ENCODE measurements around the gene IQCH.
"Not testable (repeated sequence)": the region's sequence is repeated elsewhere in the genome, so short reads cannot be mapped to it uniquely, and the experiment has no call there.

Gene IQCH

GRCh38 chr15:67227431-67227830, 27.2 kb upstream of the IQCH start:
- Histone ChIP-seq H3K27me3 (ENCODE audit: control insufficient read depth, insufficient read depth, low read length) (no peaks in the 10 kb centered on the region), H3K9ac (ENCODE audit: low read depth, low read length) (no peak overlapping the region), H3K4me3 (ENCODE audit: low read depth, low read length) (no peak overlapping the region), H3K4me1 (ENCODE audit: control insufficient read depth, insufficient read depth, low read length) (no peaks in the 10 kb centered on the region), H3K36me3 (ENCODE audit: control insufficient read depth, insufficient read depth, low read length) (no peaks in the 10 kb centered on the region), H3K9me3 (ENCODE audit: control insufficient read depth, insufficient read depth, low read length) (no peaks in the 10 kb centered on the region)

GRCh38 chr15:67227846-67228245, 26.7 kb upstream of the IQCH start:
- Histone ChIP-seq H3K9me3 (ENCODE audit: control insufficient read depth, insufficient read depth, low read length) (no peaks in the 10 kb centered on the region), H3K9ac (ENCODE audit: low read depth, low read length) (no peak overlapping the region), H3K27me3 (ENCODE audit: control insufficient read depth, insufficient read depth, low read length) (no peaks in the 10 kb centered on the region), H3K36me3 (ENCODE audit: control insufficient read depth, insufficient read depth, low read length) (no peaks in the 10 kb centered on the region), H3K4me3 (ENCODE audit: low read depth, low read length) (no peak overlapping the region), H3K4me1 (ENCODE audit: control insufficient read depth, insufficient read depth, low read length) (no peaks in the 10 kb centered on the region)

- Histone ChIP-seq H3K27me3 (ENCODE audit: control insufficient read depth, insufficient read depth, low read length) (no peaks in the 10 kb centered on the region), H3K9ac (ENCODE audit: low read depth, low read length) (no peak overlapping the region), H3K36me3 (ENCODE audit: control insufficient read depth, insufficient read depth, low read length) (no peaks in the 10 kb centered on the region)
Observed at GRCh38 chr15:67228286-67228685, 26.3 kb upstream of the IQCH start.

GRCh38 chr15:67230504-67230903, 24.1 kb upstream of the IQCH start:
- Histone ChIP-seq H3K4me3 (ENCODE audit: low read depth, low read length) (no peak overlapping the region), H3K4me1 (ENCODE audit: control insufficient read depth, insufficient read depth, low read length) (no peaks in the 10 kb centered on the region), H3K36me3 (ENCODE audit: control insufficient read depth, insufficient read depth, low read length) (no peaks in the 10 kb centered on the region), H3K27me3 (ENCODE audit: control insufficient read depth, insufficient read depth, low read length) (no peaks in the 10 kb centered on the region), H3K9ac (ENCODE audit: low read depth, low read length) (no peak overlapping the region), H3K9me3 (ENCODE audit: control insufficient read depth, insufficient read depth, low read length) (no peaks in the 10 kb centered on the region)

More at GRCh38 chr15:67228286-67228685, 26.3 kb upstream of the IQCH start:
- no peak overlapping the region for H3K4me3 ChIP-seq (ENCODE audit: low read depth, low read length)
- H3K9me3 ChIP-seq (ENCODE audit: control insufficient read depth, insufficient read depth, low read length): no peaks in the 10 kb centered on the region
- H3K4me1 ChIP-seq (ENCODE audit: control insufficient read depth, insufficient read depth, low read length): no peaks in the 10 kb centered on the region

GRCh38 chr15:67232591-67232990, 22.0 kb upstream of the IQCH start:
- Histone ChIP-seq H3K9me3 (ENCODE audit: control insufficient read depth, insufficient read depth, low read length) (no peaks in the 10 kb centered on the region), H3K36me3 (ENCODE audit: control insufficient read depth, insufficient read depth, low read length) (no peaks in the 10 kb centered on the region), H3K4me1 (ENCODE audit: control insufficient read depth, insufficient read depth, low read length) (no peaks in the 10 kb centered on the region), H3K9ac (ENCODE audit: low read depth, low read length) (no peak overlapping the region), H3K4me3 (ENCODE audit: low read depth, low read length) (no peak overlapping the region), H3K27me3 (ENCODE audit: control insufficient read depth, insufficient read depth, low read length) (no peaks in the 10 kb centered on the region)

- Histone ChIP-seq H3K9ac (ENCODE audit: low read depth, low read length) (no peak overlapping the region), H3K4me3 (ENCODE audit: low read depth, low read length) (no peak overlapping the region)
Observed at GRCh38 chr15:67240235-67241131, 14.1 kb upstream of the IQCH start.

GRCh38 chr15:67241132-67241855, 13.3 kb upstream of the IQCH start:
- no peak overlapping the region for H3K4me3 ChIP-seq (ENCODE audit: low read depth, low read length)
- no peaks in the 10 kb centered on the region for H3K9me3 ChIP-seq (ENCODE audit: control insufficient read depth, insufficient read depth, low read length)
- no peaks in the 10 kb centered on the region for H3K27me3 ChIP-seq (ENCODE audit: control insufficient read depth, insufficient read depth, low read length)
- H3K4me1 ChIP-seq (ENCODE audit: control insufficient read depth, insufficient read depth, low read length): no peaks in the 10 kb centered on the region
- H3K36me3 ChIP-seq (ENCODE audit: control insufficient read depth, insufficient read depth, low read length): no peaks in the 10 kb centered on the region
- H3K9ac ChIP-seq (ENCODE audit: low read depth, low read length): no peak overlapping the region

More at GRCh38 chr15:67240235-67241131, 14.1 kb upstream of the IQCH start:
- Histone ChIP-seq H3K4me1 (ENCODE audit: control insufficient read depth, insufficient read depth, low read length) (no peaks in the 10 kb centered on the region), H3K9me3 (ENCODE audit: control insufficient read depth, insufficient read depth, low read length) (no peaks in the 10 kb centered on the region), H3K27me3 (ENCODE audit: control insufficient read depth, insufficient read depth, low read length) (no peaks in the 10 kb centered on the region), H3K36me3 (ENCODE audit: control insufficient read depth, insufficient read depth, low read length) (no peaks in the 10 kb centered on the region)

GRCh38 chr15:67242708-67243111, 11.9 kb upstream of the IQCH start:
- H3K4me1 ChIP-seq (ENCODE audit: control insufficient read depth, insufficient read depth, low read length): no peaks in the 10 kb centered on the region
- H3K9ac ChIP-seq (ENCODE audit: low read depth, low read length): no peak overlapping the region
- H3K36me3 ChIP-seq (ENCODE audit: control insufficient read depth, insufficient read depth, low read length): no peaks in the 10 kb centered on the region
- H3K9me3 ChIP-seq (ENCODE audit: control insufficient read depth, insufficient read depth, low read length): no peaks in the 10 kb centered on the region
- H3K4me3 ChIP-seq (ENCODE audit: low read depth, low read length): no peak overlapping the region
- H3K27me3 ChIP-seq (ENCODE audit: control insufficient read depth, insufficient read depth, low read length): no peaks in the 10 kb centered on the region

- H3K4me3 ChIP-seq (ENCODE audit: low read depth, low read length): no peak overlapping the region
- no peaks in the 10 kb centered on the region for H3K36me3 ChIP-seq (ENCODE audit: control insufficient read depth, insufficient read depth, low read length)
- no peaks in the 10 kb centered on the region for H3K4me1 ChIP-seq (ENCODE audit: control insufficient read depth, insufficient read depth, low read length)
- H3K27me3 ChIP-seq (ENCODE audit: control insufficient read depth, insufficient read depth, low read length): no peaks in the 10 kb centered on the region
- H3K9ac ChIP-seq (ENCODE audit: low read depth, low read length): no peak overlapping the region
- no peaks in the 10 kb centered on the region for H3K9me3 ChIP-seq (ENCODE audit: control insufficient read depth, insufficient read depth, low read length)
Observed at GRCh38 chr15:67244971-67245478, 9.6 kb upstream of the IQCH start.

GRCh38 chr15:67246606-67247005, 8.0 kb upstream of the IQCH start:
- H3K4me1 ChIP-seq (ENCODE audit: control insufficient read depth, insufficient read depth, low read length); H3K9me3 ChIP-seq (ENCODE audit: control insufficient read depth, insufficient read depth, low read length); H3K36me3 ChIP-seq (ENCODE audit: control insufficient read depth, insufficient read depth, low read length); H3K9ac ChIP-seq (ENCODE audit: low read depth, low read length); H3K27me3 ChIP-seq (ENCODE audit: control insufficient read depth, insufficient read depth, low read length); H3K4me3 ChIP-seq (ENCODE audit: low read depth, low read length): not testable (repeated sequence)

- Histone ChIP-seq H3K27me3 (ENCODE audit: control insufficient read depth, insufficient read depth, low read length) (no peaks in the 10 kb centered on the region), H3K4me1 (ENCODE audit: control insufficient read depth, insufficient read depth, low read length) (no peaks in the 10 kb centered on the region), H3K9me3 (ENCODE audit: control insufficient read depth, insufficient read depth, low read length) (no peaks in the 10 kb centered on the region), H3K36me3 (ENCODE audit: control insufficient read depth, insufficient read depth, low read length) (no peaks in the 10 kb centered on the region), H3K9ac (ENCODE audit: low read depth, low read length) (no peak overlapping the region), H3K4me3 (ENCODE audit: low read depth, low read length) (no peak overlapping the region)
Observed at GRCh38 chr15:67248011-67248505, 6.5 kb upstream of the IQCH start.

All from iPS-15b (cell line).